PFSK-1 (cell line): Measurements from ENCODE around the gene PHF1.

Source experiments
- FOXP2 ChIP-seq: optimal IDR thresholded peaks from 2 replicates; pipeline ENCODE3; 2011; ENCODE audit warnings: borderline replicate concordance, control low read depth, inconsistent platforms; ENCODE audit not compliant: insufficient read depth; ENCODE audit errors: extremely low read length, extremely low read depth
- POLR2AphosphoS5 ChIP-seq: IDR thresholded peaks from 2 replicates; pipeline ENCODE4 v1.6.1; 2012; ENCODE audit warnings: low read depth, mild to moderate bottlenecking, control low read depth, low read length, moderate library complexity
- REST ChIP-seq, 2 experiments: IDR thresholded peaks; 2 replicates each; pipeline versions ENCODE4 v1.6.1 to v1.8.0; 2011 to 2012; ENCODE audit warnings: low read depth in 2 of 2, low read length in 2 of 2, control low read depth in 1 of 2, inconsistent platforms in 1 of 2, mild to moderate bottlenecking in 1 of 2, moderate library complexity in 1 of 2; ENCODE audit not compliant: insufficient read depth in 1 of 2
- SIN3A ChIP-seq: IDR thresholded peaks from 2 replicates; pipeline ENCODE4 v1.6.1; 2012; ENCODE audit warnings: mild to moderate bottlenecking, low read length, moderate library complexity, borderline replicate concordance; ENCODE audit not compliant: insufficient read depth
- TAF1 ChIP-seq: IDR thresholded peaks from 2 replicates; pipeline ENCODE4 v1.6.1; 2012; ENCODE audit warnings: low read length, control low read depth, borderline replicate concordance; ENCODE audit not compliant: insufficient read depth

The PHF1 gene

DNA sequence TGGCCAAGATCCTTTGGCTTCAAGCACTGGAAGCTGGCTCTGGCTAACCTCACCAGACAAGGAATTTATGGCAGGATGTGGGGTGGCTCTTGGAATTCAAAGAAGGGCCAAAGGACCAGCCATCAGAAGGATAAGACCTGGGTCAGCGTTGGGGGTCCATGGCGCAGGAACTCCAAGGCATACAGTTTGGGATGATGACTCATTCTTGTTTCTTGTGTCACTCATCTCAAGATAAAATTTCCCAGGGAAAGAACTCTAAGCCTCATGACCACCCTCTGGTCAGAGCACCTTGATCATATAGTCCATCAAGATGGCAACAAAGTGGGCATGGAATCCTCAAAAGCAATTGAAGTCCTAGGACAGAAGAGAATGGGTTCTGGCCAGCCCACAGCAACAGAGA is 48.4 kb downstream of the PHF1 start:
- no peak for TF ChIP-seq REST (IDR thresholded peaks at IDR 0.05; ENCODE audit: insufficient read depth in 1 of 2, low read depth in 2 of 2, low read length in 2 of 2)
- no peak for TF ChIP-seq FOXP2
- no peak for TF ChIP-seq POLR2AphosphoS5
- TF ChIP-seq TAF1: no peak
- TF ChIP-seq SIN3A: no peak
